GM11168 (cell line): Measurements from ENCODE around the gene LRRC15.

Experiments
- in situ Hi-C: fragments of 300-500 bp; cut with MboI; formaldehyde crosslinking; loops from one replicate; pipeline ENCODE4 v1.12.0; 2022; ENCODE audit warnings: low sequenced_read_pairs; ENCODE audit not compliant: unreplicated experiment

The LRRC15 gene

DNA sequence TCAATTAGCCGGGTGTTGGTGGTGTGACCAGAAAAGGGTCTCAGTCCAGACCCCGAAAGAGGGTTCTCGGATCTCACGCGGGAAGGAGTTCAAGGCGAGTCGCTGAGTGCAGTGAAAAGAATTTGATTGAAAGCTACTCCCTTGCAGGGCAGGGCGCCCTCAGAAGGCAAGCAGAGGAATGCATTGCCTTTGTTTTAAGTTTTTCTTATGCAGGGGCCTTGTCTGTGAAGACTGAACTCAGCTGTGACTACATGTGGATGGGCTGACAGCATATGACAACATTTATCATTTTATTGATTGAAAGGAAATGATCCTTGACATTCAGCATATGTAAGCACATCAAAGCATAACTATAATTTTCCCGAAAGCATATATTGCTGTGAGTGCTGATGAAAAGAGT lies 30.2 kb downstream of the LRRC15 start:
- in situ Hi-C loops, result loop anchor here (10.0 to 25.0 kb wide), 2 partner anchors 65 to 248 kb away; no protein-coding TSS in a partner anchor

DNA sequence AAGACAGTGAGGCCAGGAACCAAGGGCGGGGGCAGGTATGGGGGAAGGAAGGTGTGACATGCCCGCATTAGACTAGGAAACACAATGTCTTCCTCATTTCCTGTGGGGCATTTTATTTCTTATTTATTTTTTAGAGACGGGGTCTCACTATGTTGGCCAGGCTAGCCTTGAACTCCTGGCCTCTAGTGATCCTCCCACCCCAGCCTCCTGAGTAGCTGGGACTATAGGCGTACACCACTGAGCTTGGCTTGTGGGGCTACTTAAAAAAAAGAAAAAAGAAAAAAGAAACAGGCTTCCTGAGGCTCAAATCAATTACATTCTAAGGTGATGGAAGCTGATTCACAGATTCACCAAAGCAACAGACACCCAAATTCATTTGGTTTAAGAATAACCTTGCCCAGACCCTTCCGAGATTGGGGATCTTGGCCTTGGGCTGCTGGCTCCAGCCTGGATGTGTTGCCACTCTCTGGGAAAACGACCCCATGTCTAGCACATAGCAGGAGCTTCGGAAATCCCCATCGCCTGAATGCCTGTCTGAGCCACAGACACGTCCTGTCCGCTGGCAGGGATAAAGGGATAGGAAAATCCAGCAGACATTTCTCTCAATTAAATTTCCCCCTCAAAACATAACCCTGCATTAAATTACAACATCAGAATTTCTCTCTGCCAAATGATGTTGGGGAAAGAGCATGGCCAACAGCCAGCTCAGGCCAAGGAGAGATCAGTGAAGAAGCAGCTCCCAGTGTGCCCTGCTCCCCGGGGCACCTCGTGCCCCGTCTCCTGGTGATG lies 31.4 kb downstream of the LRRC15 start:
- in situ Hi-C loops, result loop anchor here (10.0 to 25.0 kb wide), 2 partner anchors 67 to 249 kb away; no protein-coding TSS in a partner anchor

DNA sequence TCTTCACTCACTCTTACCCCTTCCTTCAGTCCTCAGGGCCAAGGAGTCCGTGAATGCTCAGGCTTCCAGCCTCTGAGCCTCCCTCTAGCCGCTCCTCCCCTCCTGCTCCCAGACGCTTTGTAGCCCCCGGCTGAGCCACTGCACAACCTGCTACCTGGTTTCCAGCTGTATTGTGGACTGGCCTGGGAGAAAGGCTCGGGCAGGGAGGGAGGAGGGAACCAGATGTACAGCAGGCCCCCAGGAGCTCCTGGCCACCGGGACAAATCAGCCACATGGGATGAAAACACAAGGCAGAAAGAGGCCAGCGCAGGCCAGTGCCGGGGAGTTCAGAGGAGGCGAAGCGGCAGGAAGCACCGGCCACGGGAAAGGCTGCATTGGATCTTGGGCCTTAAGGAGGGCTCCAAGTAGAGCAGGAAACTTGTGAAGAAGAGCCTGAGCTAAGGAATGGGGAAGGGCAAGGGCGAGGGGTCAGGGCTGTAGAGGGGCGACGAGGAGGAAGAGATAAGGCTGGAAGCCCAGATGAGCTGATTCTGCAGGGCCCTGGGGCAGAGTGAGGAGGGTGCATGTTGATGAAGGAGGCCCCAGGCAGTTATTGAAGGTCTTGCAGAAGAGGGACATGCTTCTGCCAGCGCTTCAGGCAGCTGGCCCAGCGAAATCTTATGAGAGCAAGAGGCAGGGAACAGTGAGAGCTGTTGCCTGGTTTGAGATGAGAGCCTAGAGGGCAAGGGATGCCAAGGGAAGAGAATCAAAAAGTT lies 32.8 kb downstream of the LRRC15 start:
- in situ Hi-C loops, result loop anchor here (10.0 to 25.0 kb wide), 2 partner anchors 68 to 251 kb away; no protein-coding TSS in a partner anchor

DNA sequence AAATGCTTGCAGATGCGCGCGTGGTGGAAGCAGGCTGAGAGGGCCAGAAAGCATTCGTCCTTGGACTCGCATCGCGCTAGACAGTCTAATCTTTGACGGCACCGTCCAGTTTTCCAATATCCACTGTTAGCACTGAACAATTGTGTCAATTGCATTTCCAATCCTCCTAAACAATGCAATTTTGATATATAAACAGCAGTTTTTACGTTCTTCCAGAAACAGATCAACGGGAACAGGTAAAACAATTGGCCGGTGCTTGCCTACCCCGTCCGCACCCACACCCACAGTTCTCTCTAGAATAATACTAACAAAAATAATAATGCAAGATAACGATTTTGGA lies 35.6 kb downstream of the LRRC15 start:
- in situ Hi-C loops, result loop anchor here (10.0 to 25.0 kb wide), 2 partner anchors 71 to 253 kb away; no protein-coding TSS in a partner anchor

- in situ Hi-C loops, result loop anchor here (10.0 to 25.0 kb wide), 2 partner anchors 71 to 254 kb away; no protein-coding TSS in a partner anchor
These were observed 36.1 kb downstream of the LRRC15 start for GRCh38 chr3:194333212-194333980.

DNA sequence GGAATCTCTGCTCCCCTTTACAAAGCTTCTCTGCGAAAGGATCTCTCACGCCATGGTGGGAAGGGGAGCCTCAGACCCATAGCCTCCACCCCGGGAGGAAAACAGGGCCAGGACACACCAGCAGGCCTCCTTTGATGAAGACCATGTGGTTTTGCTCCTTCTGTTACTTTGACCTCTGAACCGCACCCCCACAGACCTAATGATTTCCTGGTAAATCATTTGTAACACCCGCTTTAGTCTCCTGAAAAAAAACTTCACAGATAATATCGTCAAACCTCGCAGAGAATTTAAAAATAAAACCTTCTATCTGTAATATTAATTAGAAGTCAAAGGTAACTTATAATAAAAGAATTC lies 36.7 kb downstream of the LRRC15 start:
- in situ Hi-C loops, result loop anchor here (10.0 to 25.0 kb wide), 2 partner anchors 72 to 254 kb away; no protein-coding TSS in a partner anchor

GRCh38 chr3:194330579-194330978 lies 39.0 kb downstream of the LRRC15 start:
- in situ Hi-C loops, result loop anchor here (10.0 to 25.0 kb wide), 2 partner anchors 74 to 257 kb away; no protein-coding TSS in a partner anchor

DNA sequence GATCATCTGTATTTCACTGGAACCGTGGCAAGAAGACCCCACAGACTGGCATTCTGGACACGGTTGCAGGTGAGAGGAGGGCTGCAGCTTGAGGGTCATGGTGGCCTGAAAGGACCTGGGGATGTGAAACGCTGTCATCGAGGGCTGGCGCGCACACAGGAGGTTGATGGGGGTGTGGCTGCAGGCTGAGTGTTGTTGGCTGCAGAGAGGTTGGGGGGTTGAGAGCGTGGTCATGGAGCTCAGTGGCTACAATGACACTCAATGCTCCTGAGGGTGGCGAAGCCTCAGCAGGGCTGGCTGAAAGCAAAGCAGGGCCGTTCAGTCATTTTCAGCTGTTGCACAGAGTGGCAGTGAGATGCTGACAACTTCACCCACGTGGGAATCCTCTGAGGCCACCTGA lies 39.4 kb downstream of the LRRC15 start:
- in situ Hi-C loops, result loop anchor here (10.0 to 25.0 kb wide), 2 partner anchors 75 to 257 kb away; no protein-coding TSS in a partner anchor

- in situ Hi-C loops, result loop anchor here (25.0 kb wide), 1 partner anchor 258 kb away; no protein-coding TSS in a partner anchor
These were observed 40.0 kb downstream of the LRRC15 start for GRCh38 chr3:194329583-194329965.

- in situ Hi-C loops, result loop anchor here (25.0 kb wide), 1 partner anchor 258 kb away; no protein-coding TSS in a partner anchor
These were observed 40.5 kb downstream of the LRRC15 start for GRCh38 chr3:194328942-194329582.

DNA sequence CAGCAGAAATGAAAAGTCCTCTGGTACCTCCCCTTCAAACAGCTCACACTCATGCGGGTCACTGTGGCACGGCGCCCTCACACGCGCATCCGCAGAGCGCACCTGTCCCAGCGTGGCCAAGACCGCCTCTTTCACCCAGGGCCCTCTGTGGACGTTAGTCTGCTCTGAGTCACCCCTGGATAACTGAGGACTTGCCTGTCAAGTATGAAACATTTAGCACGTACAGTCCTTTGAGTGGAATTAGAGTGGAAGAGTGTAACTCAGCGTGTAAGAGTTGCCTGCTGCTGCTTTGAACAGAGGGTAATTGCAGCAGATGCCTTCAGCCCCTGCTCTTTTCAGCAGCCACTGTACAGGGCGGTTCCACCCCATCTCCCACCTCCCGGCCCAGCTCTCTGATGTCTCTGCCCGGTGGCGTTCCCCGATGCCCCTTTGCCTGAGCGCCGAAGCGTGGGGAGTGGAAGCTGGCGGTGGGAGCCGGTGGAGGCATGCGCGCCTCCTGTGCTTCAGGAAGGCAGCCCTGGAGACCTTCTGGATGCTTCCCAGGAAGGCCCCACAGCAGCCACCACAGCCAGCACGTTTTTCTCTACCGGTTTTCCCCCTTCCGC lies 41.4 kb downstream of the LRRC15 start:
- in situ Hi-C loops, result loop anchor here (25.0 kb wide), 1 partner anchor 259 kb away; no protein-coding TSS in a partner anchor

GRCh38 chr3:194327218-194328052 lies 42.1 kb downstream of the LRRC15 start:
- in situ Hi-C loops, result loop anchor here (25.0 kb wide), 1 partner anchor 260 kb away; no protein-coding TSS in a partner anchor

DNA sequence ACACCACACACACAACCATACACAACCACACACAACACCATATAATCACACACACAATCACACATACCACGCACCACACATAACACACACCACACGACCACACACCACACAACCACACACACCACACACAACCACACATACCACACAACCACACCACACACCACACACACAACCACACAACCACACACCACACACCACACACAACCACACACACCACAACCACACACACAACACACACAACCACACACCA lies 42.6 kb downstream of the LRRC15 start:
- in situ Hi-C loops, result loop anchor here (25.0 kb wide), 1 partner anchor 260 kb away; no protein-coding TSS in a partner anchor

DNA sequence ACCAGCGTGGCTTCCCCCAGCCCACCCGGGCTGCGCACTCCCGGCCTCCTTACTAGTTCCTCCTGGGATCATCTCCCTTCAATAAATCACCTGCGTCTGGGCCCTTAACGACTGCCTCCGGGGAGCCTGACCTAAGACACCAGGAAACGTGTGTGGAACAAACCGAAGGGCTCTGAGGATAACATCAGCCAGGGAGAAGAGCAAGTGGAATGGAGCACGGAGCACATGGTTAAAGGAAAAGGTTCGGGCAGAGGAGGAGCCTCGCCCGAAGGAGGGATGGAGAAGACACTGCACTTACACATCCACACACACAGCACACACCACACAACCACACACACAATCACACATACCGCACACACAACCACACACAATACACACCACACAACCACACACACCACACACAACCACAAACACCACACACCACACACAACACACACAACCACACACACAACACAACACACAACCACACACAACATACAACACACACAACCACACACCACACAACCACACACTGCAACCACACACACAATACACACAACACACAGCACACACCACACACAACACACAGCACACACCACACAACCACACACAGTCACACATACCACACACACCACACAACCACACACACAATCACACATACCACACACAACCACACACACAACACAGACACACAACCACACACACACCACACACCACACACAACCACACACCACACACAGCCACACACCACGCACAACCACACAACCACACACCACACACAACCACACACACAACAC lies 43.2 kb downstream of the LRRC15 start:
- in situ Hi-C loops, result loop anchor here (25.0 kb wide), 1 partner anchor 261 kb away; no protein-coding TSS in a partner anchor

DNA sequence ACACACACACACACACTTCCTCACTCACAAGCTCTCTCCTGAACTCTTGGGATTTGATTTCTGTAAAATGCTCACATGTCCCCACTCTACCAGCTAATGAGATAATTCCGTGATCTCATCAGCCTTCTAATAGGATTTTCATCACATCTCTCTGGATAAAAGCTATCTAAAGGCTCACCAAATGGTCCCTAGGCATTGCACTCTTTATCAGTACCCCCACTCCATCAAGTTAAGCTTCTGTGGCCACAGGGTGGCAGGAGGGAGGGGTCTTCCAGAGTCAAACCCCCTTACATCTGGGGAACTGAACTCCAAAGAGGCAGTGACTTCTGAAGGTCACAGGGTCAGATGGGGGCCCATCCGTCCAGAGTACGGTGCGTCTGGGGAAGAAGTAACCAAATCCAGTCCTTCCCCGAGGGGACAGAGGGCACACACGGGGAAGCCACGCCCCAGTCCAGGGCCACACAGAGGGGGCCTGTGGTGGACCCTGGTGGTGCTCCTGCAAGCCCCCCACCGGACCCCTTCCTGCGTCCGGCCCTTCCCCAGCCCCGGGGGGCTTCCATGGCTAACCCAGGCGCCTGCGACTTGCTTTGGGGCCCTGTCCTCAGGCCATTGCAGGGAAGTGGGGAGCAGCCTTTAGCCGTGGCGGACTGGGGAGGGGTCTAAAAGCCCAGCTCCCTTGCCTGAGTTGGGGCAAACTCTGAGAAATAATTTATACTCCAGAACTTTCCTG lies 44.0 kb downstream of the LRRC15 start:
- in situ Hi-C loops, result loop anchor here (25.0 kb wide), 1 partner anchor 262 kb away; no protein-coding TSS in a partner anchor

DNA sequence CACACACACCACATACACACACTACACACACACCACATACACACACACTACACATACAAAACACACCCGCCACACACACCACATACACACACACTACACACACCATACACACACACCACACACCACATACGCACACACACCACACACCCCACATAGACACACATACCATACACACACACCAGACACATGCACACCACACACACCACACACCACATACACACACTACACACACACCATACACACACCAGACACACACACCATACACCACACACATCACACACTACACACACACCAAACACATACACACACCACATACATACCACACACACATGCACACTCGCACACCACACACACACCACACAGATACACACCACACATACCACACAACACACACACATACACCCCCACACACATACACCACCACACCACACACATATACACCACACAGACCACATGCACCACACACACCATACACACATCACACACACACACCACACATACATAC lies 44.7 kb downstream of the LRRC15 start:
- in situ Hi-C loops, result loop anchor here (25.0 kb wide), 1 partner anchor 262 kb away; no protein-coding TSS in a partner anchor
